ENCODE measurements around the gene VPS8.
"Not testable (repeated sequence)": the region's sequence is repeated elsewhere in the genome, so short reads cannot be mapped to it uniquely, and the experiment has no call there.

VPS8 gene

DNA sequence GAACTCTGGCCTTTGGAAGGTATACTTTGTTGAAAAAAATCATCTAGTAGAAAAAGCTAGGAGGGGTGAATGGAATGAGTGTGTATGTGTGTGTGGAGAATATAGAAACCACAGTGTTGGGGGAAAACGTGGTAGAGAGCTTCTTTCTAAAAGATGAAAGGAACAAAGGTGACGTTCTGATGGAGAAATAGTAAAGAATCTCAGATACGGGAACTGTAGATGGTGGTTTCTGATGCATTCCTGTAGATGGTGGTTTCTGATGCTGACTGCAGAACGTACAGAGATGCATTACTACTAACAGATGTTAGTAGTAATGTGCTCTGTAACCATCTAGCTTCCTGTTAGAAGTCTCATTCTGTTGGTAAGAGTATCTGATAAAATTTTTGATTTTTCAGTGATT lies 60.2 kb downstream of the VPS8 start:
- no peak for DNase-seq (ENCODE audit: low read depth)

- DNase-seq (ENCODE audit: low read depth), result no peak
These were observed 61.2 kb downstream of the VPS8 start for GRCh38 chr3:184873141-184873540.

GRCh38 chr3:184874709-184875644 lies 63.0 kb downstream of the VPS8 start:
- DNase-seq (ENCODE audit: low read depth), result no peak

DNA sequence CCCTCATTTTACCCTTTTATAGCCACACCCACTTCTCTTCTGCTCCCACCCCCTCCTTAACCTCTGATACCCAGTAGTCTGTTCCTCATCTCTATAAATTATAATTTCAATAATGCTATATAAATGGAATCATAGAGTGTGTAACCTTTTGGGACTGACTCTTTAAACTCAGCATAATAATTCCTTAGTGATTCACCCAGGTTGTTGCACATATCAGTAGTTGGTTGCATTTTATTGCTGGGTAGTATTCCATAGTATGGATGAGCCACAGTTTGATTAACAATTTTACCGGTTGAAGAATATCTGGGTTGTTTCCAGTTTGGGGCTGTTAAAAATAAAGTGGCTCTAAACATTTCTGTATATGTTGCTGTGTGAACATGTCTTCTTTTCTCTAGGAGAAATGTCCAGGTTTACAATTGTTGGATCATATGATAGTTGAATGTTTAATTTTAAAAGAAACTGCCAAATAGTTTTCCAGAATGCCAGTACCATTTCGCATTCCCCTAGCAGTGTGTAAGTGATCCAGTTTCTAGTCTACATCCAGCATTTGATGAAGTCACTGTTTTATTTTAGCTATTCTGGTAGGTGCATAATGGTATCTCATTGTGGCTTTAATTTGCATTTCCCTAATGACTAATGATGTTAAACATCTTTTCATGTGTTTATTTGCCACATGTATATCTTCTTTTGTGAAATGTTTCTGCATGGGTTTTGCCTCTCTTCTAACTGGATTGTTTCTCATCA lies 68.5 kb downstream of the VPS8 start:
- DNase-seq (ENCODE audit: low read depth), result no peak

DNA sequence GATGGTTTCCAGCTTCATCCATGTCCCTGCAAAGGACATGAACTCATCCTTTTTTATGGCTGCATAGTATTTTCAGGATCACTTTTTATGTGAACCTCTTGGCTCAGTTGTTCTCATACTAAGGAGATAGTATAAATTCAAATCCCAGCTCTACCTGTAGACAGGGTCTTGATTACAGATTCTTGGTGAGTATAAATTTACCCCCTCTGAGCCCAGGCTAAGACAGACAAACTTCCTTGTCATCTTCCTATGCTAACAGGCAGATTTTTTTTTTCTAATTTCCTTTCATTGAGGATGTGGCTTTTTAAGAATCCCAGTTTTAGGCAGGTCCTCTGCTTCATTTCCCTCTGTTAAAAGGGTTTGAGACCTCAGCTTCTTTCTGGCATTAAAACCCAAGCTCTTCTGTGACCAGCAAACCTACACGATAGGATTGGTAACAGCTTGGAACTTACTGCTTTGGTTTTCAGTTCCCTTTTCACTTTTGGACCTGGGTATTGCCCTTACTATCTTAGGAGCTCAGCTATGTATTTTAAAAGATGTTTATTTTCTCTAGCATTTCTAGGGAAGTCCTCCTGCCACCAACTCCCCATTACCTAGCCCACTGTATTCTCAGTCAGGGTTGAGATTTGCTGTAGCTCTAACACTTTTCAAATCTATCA lies 72.5 kb downstream of the VPS8 start:
- no peak for DNase-seq (ENCODE audit: low read depth)

- no peak for DNase-seq (ENCODE audit: low read depth)
These were observed 73.1 kb downstream of the VPS8 start for GRCh38 chr3:184885112-184885511.

DNA sequence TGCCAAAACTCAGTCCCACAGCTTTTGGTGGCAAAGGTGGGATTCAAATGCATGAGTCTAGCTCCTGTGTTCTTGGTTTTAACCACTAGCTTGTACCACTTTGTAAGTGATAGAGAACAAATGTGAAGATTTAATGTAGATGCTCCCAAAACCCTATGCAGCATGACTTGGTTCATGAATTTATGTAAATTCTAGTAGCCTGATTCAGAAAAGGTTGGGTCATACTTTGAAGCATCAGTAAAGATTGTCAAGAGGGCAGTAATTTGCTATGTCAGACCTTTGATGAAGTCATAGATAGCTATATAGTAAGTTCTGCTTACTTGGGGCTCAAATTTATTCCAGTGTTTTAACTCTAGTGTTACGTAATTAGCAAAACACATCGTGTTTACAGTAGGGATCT lies 75.6 kb downstream of the VPS8 start:
- no peak for DNase-seq (ENCODE audit: low read depth)

DNA sequence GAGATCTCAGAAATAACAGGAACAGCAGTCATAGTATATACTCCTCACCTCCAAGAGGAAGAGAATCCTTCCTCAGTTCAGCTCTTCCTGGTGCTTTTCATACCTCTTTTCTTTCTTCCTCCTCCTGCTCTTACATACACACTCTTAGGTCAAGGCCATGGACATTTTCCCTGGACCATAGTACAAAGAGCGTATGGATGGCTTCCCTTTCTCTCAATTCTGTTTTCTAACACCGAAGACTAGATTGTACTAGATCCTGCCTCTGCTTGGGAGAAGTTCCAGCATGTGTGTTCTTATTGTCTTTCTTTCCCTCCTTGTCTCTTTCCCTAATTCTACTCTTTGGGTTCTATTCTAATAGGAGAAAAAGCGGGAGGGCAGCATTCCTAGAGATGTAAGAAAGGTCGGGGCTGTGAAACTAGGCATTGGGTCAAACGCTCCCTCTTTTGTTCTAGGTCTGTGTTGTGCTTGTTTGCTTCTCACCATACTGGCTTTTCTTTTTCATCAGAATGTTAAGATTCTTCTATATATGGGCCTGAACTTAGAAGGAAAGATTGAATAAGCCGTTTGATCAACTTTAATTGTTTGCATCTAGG lies 77.4 kb downstream of the VPS8 start:
- no peak for DNase-seq (ENCODE audit: low read depth)

GRCh38 chr3:184894051-184894450 lies 82.1 kb downstream of the VPS8 start:
- no peak for DNase-seq (ENCODE audit: low read depth)

- DNase-seq (ENCODE audit: low read depth), result no peak
These were observed 83.4 kb downstream of the VPS8 start for GRCh38 chr3:184895350-184895749.

DNA sequence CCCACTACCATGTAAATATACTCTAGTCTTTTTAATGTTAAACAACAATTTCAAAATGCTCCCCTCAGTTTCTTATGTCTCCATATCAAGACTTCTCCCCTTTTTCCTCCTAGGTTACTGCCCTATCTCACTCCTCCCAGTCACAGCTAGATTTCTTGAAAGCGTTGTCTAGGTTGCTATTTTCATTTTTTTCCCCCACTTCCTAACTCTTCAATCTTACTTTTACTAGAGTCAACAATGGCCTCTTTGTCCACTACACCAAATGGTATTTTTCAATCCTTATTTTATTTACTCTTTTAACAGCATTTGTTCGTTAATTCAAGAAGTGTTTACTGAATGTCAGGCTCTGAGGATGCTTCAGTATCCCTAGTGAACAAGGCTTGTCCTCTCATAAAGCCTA lies 84.4 kb downstream of the VPS8 start:
- no peak for DNase-seq (ENCODE audit: low read depth)

DNA sequence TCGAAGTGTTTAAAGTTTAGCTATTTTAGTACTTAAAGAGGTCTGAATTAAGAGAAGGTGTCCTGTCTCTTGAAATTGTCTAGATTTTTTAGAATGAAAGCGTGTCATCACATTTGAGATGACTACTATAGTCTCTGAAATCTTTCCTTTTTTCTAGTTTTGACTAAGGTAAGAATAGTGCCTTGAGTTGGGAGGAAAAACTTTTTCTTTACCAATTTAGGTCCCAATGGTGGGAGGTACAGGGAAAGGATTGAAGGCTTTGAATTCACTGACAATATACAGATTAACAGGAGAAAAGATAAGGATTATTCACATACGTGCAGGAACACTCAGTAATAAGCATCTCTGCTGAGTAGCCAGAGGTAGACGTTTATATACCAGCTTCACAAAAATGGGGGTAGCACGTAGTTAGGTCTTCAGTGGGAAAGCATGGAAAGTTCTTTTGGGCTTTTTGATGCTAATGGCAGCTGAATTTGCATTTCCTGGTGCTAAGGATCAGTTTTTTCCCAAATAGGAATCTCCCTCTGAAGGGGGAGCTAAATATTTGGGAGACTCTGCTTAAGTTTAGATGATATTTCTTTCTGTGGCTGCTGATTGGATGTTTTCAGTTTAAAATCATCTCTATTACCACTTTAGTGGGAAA lies 88.1 kb downstream of the VPS8 start:
- DNase-seq (ENCODE audit: low read depth), result no peak

GRCh38 chr3:184907031-184907430 lies 95.1 kb downstream of the VPS8 start:
- not testable (repeated sequence) for DNase-seq (ENCODE audit: low read depth)

GRCh38 chr3:184907681-184908649 lies 96.0 kb downstream of the VPS8 start:
- no peak for DNase-seq (ENCODE audit: low read depth)

DNA sequence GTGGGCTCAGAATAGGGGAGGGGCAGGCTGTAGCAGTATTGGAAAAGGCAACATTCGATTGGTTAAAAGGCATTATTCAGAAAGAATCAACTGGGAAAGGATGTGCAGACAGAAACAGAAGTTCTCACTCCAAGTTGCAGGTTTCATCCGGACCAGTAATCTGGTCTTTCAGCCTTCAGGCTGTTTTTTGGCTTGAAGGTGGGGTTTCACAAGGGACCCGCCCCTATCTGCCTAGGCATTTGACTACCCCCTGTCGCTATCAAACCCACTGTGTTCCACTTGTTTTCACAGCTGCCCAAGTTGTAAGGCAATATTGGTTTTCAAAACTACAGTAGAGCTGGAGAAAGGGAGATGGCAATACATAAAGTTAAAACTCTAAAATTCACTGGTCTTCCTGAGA lies 96.9 kb downstream of the VPS8 start:
- DNase-seq (ENCODE audit: low read depth), result no peak

GRCh38 chr3:184910664-184911063 lies 98.7 kb downstream of the VPS8 start:
- no peak for DNase-seq (ENCODE audit: low read depth)

- no peak for DNase-seq (ENCODE audit: low read depth)
These were observed 99.6 kb downstream of the VPS8 start for GRCh38 chr3:184911570-184911969.

- no peak for DNase-seq (ENCODE audit: low read depth)
These were observed 100.2 kb downstream of the VPS8 start for GRCh38 chr3:184912163-184912562.

- no peak for DNase-seq (ENCODE audit: low read depth)
These were observed 102.7 kb downstream of the VPS8 start for GRCh38 chr3:184914628-184915027.

GRCh38 chr3:184918750-184919149 lies 106.8 kb downstream of the VPS8 start:
- DNase-seq (ENCODE audit: low read depth), result no peak

- DNase-seq (ENCODE audit: low read depth), result no peak
These were observed 107.7 kb downstream of the VPS8 start for GRCh38 chr3:184919651-184920050.
